Activated T-cell treated with anti-CD3 and anti-CD28 coated beads, Interleukin-2, amount 50 U/mL, for 48 hours (primary cell): ENCODE measurements around the gene CCDC28B.

ENCODE experiments used
- DNase-seq, 2 experiments: peaks; one replicate each; pipeline ENCODE4 v3.0.0-alpha.2; 2020

CCDC28B gene

DNA sequence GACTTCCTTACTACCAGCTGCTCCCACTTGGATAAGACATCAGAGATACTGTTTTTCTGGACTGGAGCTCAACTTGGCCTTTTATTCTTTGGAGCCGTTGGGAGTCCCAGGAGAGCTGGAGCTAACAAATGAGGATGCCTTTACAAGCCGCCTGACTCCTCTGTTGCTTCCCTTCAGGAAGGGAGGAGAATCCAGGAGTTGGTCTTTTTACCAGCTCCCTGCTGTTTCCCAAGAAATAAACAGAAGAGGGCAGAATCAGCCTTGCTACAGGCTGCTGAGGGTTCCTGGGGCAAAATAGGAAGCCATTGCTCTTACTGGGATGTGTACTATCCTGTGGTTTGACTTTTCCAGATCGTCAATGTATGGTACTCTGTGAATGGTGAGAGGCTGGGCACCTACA, 23.3 kb downstream of the CCDC28B start:
- DNase-seq = no peak

DNA sequence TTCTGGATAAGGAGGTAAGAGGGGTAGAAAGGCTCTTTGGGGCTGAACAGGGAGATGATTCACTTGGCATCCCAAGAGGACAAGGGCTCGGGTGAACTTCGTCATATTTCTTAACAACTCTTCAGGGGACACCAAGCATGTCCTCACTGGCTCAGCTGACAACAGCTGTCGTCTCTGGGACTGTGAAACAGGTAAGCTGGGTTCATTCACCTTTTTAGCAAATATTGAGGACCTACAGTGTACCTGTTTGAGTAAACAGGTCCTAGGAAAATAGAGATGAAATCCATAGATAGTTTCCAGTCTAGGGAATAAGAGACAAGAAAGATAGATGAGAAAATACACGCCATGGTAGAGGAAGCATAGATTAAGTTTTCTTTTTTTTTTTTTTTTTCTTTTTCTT, 23.9 kb downstream of the CCDC28B start:
- no peak for DNase-seq

DNA sequence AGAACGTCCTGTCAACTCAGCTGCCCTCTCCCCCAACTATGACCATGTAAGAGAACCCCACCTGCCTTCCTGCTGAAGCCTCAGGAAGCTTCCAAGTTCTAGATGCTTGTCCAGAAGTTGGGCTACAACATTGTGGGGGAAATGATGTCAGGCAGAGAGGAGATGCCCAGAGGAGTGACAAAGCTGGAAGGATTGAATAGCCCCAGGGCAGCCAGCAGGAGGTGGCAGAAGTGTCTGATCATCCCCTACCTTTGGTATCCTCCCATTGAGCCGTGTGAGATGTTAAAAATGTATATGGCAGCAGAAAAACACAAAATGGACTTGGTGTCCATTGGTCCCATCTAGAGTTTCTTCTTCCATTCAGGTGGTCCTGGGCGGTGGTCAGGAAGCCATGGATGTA, 28.4 kb downstream of the CCDC28B start:
- DNase-seq = no peak

DNA sequence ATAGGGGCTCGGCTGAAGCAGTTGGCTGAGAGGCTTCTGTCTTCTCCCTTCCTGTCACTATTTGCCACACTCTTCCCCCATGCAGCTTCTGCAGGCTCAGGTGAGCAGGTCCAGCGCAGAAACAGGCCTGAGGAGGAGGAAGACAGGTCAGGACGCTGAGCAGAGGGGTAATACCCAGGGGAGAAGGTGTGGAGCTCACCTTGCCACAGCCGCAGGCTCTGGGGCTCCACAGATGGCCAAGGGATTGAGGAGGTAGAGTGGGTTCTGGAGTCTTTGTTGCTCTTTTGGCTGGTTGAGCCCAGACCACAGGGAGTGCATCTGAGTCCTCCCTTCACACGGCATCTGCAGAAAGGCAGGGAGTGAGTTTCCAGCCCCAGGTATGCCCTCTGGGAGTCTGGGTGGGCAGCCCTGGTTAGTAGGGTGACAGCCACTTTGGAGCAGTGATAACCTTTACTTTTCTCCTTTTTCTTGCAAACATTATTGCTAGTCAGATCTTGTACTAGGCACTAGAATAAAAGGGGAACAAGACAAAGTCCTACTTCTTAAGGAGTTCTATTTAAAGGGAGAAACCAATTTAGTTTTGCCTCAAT, 31.5 kb downstream of the CCDC28B start:
- DNase-seq = no peak

DNA sequence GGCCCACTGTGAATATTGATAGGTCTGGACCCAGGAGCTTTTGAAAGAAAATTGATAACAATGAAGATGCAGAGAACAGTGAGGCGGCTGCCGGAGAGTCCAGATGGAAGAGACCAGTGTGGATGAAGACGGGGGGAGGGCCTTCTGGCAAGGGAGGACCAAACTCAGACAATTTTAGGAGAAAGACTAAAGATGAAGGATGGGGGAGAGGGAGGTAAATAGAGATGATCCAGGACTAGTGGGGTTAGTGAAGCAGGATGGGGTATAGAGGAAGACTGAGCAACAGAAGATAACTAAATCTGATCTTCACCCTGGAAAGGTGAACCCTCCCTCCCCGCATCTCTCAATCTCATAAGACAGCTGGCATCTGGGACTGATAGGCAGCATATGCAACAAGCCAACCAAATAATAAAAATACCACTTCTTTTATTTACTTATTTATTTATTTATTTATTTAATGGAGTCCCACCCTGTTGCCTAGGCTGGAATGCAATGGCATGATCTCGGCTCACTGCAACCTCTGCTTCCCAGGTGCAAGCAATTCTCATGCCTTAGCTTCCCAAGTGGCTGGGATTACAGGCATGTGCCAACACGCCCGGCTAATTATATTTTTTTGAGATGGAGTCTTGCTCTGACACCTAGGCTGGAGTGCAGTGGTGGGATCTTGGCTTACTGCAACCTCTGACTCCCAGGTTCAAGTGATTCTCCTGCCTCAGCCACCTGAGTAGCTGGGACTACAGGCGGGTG, 32.3 kb downstream of the CCDC28B start:
- DNase-seq = no peak

DNA sequence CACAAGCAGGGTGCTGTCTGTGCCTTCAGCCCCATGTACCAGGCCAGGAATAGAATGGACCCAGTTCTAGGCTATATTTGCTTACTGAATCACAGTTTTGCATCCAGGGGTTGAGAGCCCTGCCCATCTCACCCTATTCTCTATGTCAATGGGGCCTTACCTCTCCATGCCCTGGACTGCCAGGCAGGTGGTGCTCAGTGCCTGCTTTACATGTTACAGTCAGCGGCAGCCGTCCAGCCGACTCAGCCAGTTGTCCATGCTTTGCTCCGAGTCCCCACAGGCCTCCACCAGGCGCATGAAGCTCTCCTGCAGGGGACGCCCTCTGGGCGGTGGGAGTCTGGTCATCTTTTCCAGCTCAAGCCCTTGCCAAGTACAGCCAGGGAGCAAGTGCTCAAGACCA, 34.4 kb downstream of the CCDC28B start:
- no peak for DNase-seq

DNA sequence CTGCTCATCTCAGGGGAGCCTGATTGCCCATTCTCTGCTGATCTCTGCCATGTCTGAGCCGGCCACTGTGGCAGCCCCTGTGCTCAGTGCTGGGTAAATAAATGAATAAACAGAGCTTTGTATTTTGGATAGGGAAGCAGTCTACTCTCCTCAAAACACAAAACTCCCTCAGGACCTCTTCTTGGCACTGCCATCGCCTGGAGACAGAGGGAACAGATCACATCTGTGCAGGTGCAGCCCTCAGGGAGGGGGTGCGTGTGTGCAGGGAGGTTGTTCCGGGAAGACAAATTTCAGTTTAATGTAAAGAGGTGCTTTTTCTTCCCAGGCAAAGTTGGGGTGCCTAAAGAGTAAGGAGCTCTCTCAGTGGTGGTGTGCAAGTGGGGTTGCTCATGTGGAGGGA, 38.9 kb downstream of the CCDC28B start:
- DNase-seq = no peak

DNA sequence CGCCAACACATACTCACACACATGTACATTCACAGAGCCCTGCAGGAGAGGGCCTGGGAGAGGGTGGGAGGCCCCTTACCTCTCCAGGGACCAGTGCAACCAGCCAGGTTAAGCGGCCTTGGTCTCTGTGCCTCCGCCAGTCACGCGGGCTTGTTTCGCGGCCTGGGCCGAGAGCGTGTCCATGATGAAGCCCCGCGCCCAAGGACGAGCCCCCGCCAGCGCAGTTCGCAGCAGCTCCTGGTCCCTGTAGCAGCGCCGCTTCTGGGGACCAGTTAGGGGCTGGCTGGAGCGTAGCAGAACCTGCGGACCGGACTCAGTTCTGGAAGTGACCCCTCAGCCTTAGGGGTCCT, 39.4 kb downstream of the CCDC28B start:
- no peak for DNase-seq

DNA sequence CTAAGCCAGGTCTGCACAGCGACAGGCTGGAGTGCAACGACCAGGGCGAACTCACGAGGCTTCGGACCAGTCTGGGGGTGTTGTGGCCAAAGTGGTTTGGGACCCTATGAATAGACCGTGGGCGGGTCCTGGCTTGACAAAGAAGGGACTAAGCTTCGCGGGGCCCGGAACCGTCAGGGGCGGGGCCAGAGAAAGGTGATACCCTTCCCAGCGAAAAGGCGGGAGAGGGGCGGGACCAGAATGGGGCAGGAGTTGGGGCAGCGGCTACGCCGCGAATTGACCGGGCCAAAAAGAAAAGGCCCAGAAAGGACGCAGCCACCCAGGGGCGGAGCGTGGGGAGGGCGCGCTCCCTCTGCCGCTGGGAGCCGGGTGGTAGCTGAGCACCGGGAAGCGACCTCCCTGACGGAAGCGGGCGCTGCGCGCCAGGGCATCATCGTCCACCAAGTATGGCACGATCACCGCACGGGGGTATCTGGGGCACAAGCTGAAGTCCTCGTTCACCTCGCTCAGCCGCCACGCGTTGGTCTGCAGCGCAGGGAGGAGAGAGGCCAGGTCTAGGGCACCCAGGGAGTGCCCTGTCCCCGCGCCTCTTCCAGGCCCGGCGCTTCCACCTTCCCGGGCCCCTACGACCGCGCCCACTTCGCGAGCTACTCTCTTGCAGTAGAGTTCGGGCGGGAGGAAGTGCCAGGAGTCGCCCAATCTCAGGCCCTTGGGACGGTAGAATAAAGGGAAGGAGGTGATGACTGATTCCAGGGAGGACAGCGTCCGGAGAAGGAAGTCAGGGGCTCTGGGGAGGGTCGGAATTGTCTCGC, 40.0 kb downstream of the CCDC28B start:
- DNase-seq = peak; percentile 64 to 73

DNA sequence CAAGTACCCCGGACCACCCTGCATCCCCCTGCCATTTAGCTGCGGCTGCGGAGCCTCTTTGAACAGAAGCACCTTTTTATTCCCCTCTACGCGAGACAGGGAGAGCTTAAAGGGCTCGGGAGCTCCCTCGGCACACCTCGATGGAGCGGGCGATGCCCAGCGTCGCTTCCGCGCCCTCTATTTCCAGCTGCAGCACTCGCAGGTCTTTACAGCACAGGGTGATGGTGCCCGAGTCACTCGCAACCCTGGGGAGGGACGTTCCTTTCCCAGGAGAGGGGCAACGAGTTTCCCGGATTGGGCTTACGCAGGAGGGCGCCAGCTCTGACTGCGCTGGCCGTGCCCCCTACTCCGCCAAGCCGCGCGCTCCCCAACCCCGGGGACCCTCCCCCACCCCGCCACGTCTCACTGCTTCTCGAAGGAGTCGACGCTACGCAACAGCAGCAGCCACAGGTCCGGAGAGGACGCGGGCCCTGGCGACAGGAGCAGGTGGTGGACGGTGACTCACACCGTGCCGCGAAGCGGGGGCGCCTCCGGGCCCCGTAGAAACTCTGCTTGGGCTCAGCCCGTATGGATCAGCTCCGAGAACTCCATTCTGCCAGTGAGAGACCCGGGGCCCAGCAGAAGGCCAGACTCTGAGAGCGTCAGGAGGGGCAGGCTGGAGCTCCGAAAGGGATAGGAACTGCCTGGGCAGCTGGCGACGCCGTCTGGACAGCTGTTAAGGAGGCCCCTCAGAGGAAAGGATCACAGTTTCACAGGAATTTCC, 40.8 kb downstream of the CCDC28B start:
- peak; percentile 65 to 67 for DNase-seq

DNA sequence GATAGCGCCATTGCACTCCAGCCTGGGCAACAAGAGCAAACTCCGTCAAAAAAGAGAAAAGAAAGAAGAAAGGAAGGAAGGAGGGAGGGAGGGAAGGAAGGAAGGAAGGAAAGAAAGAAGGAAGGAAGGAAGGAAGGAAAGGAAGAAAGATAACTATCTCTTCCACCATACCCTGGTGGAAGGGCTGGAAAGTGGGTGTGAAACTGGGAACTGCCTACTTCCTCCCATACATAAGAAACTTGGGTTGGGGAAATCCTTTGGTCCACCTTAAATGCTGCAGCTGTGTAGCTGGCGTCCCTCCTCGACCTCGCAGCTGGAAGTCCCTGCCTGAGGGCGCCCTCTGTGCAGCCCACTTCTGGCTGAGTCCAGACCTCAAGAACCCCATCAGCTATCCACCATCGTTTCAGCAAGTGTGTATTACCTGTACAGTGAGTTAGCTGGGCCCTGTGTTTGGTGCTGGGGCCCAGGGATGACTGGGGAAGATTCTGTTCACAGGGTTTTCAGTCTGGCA, 42.0 kb downstream of the CCDC28B start:
- DNase-seq = no peak

DNA sequence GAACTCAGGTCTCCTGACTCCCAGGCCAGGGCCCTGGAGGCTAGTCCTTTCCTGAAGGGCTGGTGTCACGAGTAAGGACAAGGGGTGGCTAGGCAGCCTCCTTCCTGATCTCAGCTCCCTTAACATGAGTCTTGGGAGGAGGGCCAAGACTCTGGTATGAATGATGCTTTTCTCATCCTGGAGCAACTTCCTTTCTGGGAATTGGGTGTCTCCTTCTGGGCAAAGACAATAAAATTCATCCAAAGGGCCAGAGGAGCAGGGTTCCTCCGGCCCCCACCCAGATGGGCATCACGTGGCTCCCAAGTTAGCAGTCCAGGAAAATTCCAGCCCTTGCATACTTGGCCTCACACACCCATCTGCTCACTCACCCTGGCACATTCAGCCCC, 46.5 kb downstream of the CCDC28B start, which contains the start of gene FAM167B:
Gene FAM167B (plus strand): TSS at position 335 of the 386 bp plus-strand sequence. CDS start 200 bp downstream, outside the sequence.
- no peak for DNase-seq

DNA sequence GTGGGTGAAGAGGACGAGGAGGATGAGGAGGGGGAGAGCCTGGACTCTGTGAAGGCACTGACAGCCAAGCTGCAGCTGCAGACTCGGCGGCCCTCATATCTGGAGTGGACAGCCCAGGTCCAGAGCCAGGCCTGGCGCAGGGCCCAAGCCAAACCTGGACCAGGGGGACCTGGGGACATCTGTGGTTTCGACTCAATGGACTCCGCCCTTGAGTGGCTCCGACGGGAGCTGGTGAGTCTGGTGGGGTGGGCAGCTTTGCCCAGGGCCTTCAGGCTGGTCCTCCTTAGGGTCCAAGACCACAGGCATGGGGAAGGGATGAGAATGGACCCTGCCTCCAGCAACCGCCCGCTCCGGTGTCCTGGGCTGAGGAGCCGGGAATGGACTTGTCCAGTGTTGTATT, 47.1 kb downstream of the CCDC28B start:
- DNase-seq = no peak

DNA sequence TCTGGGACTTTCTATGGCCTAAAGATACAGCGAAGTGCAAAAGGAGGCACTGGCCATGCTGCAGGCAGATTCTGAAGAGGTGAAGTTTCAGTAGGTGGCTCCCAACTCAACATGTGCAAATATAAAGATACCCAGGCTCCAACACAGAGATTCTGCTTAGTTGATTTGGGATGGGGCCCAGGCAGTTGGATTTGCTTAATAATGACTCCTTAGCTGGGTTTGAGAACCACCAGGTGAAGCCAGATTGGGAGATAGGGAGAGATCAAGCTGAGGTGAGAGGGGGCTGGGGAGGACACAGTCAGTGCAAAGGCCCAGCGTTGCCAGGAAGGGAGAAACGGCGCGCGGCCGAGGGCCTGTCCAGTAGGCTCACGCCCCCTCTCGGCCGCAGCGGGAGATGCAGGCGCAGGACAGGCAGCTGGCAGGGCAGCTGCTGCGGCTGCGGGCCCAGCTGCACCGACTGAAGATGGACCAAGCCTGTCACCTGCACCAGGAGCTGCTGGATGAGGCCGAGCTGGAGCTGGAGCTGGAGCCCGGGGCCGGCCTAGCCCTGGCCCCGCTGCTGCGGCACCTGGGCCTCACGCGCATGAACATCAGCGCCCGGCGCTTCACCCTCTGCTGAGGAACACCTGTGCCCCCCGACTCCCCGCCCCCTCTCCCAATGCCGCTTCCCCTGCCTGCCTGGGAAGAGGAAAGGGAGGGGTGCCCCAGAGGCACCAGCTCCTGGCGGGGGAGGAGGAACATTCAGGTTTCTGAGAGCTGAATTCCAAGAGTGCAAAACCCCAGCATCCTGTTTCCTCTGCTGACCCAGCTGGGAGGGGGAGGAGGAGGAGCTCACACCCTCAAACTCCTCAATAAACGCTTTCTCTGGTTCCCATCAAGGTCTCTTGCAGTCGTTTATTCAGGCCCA, 47.8 kb downstream of the CCDC28B start:
- DNase-seq = peak; percentile 90 to 92

DNA sequence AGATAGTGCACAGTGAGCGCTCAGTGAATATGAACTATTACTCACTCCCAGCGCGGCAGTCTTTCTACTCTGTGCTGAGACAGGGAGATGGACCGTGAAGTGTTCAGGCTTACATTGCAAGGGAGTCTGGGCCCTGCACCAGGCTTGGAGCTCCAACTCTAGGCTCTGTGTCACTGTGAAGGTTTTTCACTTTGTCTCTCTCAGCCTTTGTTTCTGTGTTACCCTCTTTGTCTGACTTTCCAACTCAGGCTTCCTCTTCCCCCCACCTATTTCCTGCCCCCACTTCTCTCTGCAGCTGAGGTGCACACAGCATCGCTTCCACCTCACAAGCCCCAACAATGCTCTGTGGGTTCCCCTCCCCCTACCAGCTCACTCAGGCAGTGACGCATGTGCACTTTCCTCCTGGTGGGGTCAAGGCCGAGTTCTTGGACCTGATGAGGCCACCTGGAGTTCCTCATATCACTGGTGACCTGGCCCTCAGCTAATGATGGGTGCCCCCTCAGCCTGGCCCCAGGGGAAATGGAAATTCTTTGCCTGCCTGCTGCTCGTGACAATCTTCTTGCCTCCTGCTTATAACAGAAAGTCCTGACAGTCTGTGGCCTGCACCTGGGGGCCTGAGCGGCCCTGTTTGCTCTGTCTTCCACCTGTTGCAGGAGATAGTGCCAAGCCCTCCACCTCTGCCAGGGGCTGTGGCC, 49.6 kb downstream of the CCDC28B start:
- peak; percentile 85 to 86 for DNase-seq

DNA sequence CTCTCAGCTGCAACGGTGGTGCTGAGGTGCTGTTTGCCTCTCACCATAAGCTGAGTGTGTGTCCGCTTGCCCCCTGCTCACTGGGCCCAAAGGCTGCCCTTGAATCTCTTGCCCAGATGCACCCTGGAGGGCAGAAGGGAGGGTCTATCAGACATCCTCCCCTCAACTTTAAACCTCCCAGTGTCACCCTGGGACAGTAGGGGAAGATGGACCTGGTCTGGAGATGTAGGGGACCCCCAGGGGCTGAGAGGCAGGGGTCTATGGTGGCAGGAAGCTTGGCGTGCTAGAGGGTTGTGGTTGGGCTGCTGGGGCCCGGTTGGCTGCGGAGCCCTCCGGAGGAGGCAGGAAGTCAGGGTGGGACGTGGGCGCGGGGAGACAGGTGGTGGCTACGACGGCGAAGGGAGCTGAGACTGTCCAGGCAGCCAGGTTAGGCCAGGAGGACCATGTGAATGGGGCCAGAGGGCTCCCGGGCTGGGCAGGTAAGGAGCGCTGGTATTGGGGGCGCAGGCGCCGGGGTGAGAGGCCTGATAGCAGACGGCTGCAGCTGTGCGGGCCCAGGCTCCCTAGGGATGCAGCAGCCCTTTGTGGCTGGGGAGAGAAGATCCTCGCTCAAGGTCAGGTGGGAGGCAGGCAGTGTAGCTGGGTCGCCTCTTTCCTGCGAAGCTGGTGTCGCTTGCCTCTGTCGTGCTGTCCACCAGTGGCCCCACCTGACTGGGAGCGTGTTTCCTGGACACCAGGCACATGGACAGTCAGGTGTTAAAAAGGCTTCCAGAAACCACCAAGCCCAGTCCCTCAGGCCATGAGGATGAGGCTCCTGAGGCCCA, 50.7 kb downstream of the CCDC28B start, which contains the start of gene LCK:
Gene LCK (plus strand): TSS at position 373 of the 824 bp plus-strand sequence. CDS start 23,065 bp downstream, outside the sequence.
- DNase-seq = peak; percentile 84 to 87
